MCF 10A (cell line): ENCODE measurements around the gene CATSPERE. TPM values are rescaled to one million over a fixed set of nuclear protein-coding genes. Genes with fewer than 3 reads are reported as not detected.
"Not testable (repeated sequence)": the region's sequence is repeated elsewhere in the genome, so short reads cannot be mapped to it uniquely, and the experiment has no call there.

Experiments used
- BruUV-seq: library from RNA; stranded (reverse); fragments of 400-500 nt; replicated peaks from 2 replicates; lab custom pipeline; 2021; lab: Mats Ljungman, UMichigan
- CTCF ChIA-PET: fragments of 300-600 bp; sonication (Branson Sonifier 250); formaldehyde crosslinking; extraction: SDS; loops from one replicate; lab custom pipeline; 2021; ENCODE audit warnings: antibody characterized with exemption, inconsistent platforms; lab: Yijun Ruan, JAX
- POLR2A ChIA-PET: fragments of 300-600, 350-650 bp; sonication (Branson Sonifier 250); formaldehyde crosslinking; extraction: SDS; loops from one replicate; lab custom pipeline; 2020; ENCODE audit warnings: antibody characterized with exemption, inconsistent platforms; lab: Yijun Ruan, JAX
- DNase-seq: peaks from one replicate; pipeline ENCODE4 v3.0.0-alpha.2; 2018; ENCODE audit not compliant: unreplicated experiment
- H3K27ac Mint-ChIP-seq: one replicate; pipeline ENCODE4 v1.8.0; 2022; ENCODE audit warnings: mild to moderate bottlenecking, low read depth, mixed read lengths; ENCODE audit not compliant: unreplicated experiment
- H3K27me3 Mint-ChIP-seq: one replicate; pipeline ENCODE4 v1.8.0; 2022; ENCODE audit warnings: mixed read lengths; ENCODE audit not compliant: insufficient read depth, unreplicated experiment
- H3K36me3 Mint-ChIP-seq: one replicate; pipeline ENCODE4 v1.8.0; 2022; ENCODE audit warnings: mild to moderate bottlenecking, moderate library complexity, mixed read lengths; ENCODE audit not compliant: insufficient read depth, unreplicated experiment
- H3K4me1 Mint-ChIP-seq: one replicate; pipeline ENCODE4 v1.8.0; 2022; ENCODE audit warnings: mixed read lengths; ENCODE audit not compliant: insufficient read depth, unreplicated experiment
- H3K4me3 Mint-ChIP-seq: one replicate; pipeline ENCODE4 v1.8.0; 2022; ENCODE audit warnings: mild to moderate bottlenecking, moderate library complexity, mixed read lengths; ENCODE audit not compliant: unreplicated experiment
- H3K9me3 Mint-ChIP-seq: one replicate; pipeline ENCODE4 v1.8.0; 2022; ENCODE audit warnings: mixed read lengths; ENCODE audit not compliant: unreplicated experiment
- CTCF ChIP-seq: fragments of 200-600 bp; IDR thresholded peaks from one replicate; pipeline ENCODE4 v1.8.0; 2022; ENCODE audit warnings: antibody characterized with exemption, mild to moderate bottlenecking; ENCODE audit not compliant: unreplicated experiment
- intact Hi-C: fragments of 100-400 bp; cut with micrococcal nuclease; formaldehyde crosslinking; loops from 2 replicates; pipeline ENCODE4 v1.14.1; 2022
- total RNA-seq: library from RNA; stranded (reverse); gene quantifications from 2 replicates; pipeline ENCODE4 v1.2.3, GENCODE V29; 2022

Gene CATSPERE
- total RNA-seq, 1 experiment from 2014 or later: 2.1 TPM

- ChIA-PET CTCF (interaction anchor here (0.6 kb wide), 1 partner anchor 771 kb away, joined by 3 read pairs; no protein-coding TSS in a partner anchor), POLR2A (interaction anchor here (0.7 kb wide), 1 partner anchor 613 kb away, joined by 3 read pairs; no protein-coding TSS in a partner anchor)
- TF ChIP-seq CTCF: no peak
- Mint-ChIP-seq H3K4me3 (no peak overlapping the region), H3K27me3 (no peaks in the 10 kb centered on the region), H3K36me3 (peaks cover 6% of the 10 kb centered on the region), H3K9me3 (no peaks in the 10 kb centered on the region), H3K27ac (no peak overlapping the region), H3K4me1 (no peaks in the 10 kb centered on the region)
- intact Hi-C loops: no loop called here
- BruUV-seq: no TSS peak
- no peak for DNase-seq
These were observed 12.1 kb downstream of the CATSPERE start for GRCh38 chr1:244473059-244473605.

GRCh38 chr1:244484971-244485370, 23.9 kb downstream of the CATSPERE start:
- H3K9me3 Mint-ChIP-seq, H3K4me3 Mint-ChIP-seq, H3K36me3 Mint-ChIP-seq, H3K27ac Mint-ChIP-seq, POLR2A ChIA-PET, DNase-seq, intact Hi-C loops, H3K4me1 Mint-ChIP-seq, BruUV-seq, H3K27me3 Mint-ChIP-seq: not testable (repeated sequence)
- CTCF ChIA-PET: interaction anchor here (0.6 to 0.7 kb wide), 2 partner anchors 57 to 460 kb away, joined by 3 read pairs; no protein-coding TSS in a partner anchor

- Mint-ChIP-seq H3K36me3 (no peaks in the 10 kb centered on the region), H3K4me1 (peaks cover 5% of the 10 kb centered on the region), H3K4me3 (no peak overlapping the region), H3K27me3 (no peaks in the 10 kb centered on the region), H3K9me3 (no peaks in the 10 kb centered on the region), H3K27ac (no peak overlapping the region)
- ChIA-PET CTCF (interaction anchor here (1.0 to 1.3 kb wide), 2 partner anchors 14 to 35 kb away, joined by 3 to 5 read pairs; no protein-coding TSS in a partner anchor), POLR2A (no interaction called here)
- no peak for TF ChIP-seq CTCF
- BruUV-seq: no TSS peak
- DNase-seq: no peak
- intact Hi-C loops: no loop called here
These were observed 33.6 kb downstream of the CATSPERE start for GRCh38 chr1:244494653-244495052.

GRCh38 chr1:244496186-244496585, 35.1 kb downstream of the CATSPERE start:
- Mint-ChIP-seq H3K9me3 (peaks cover 6% of the 10 kb centered on the region), H3K27me3 (no peaks in the 10 kb centered on the region)

More at GRCh38 chr1:244496186-244496585, 35.1 kb downstream of the CATSPERE start:
- CTCF ChIA-PET: interaction anchor here (0.7 to 1.2 kb wide), 2 partner anchors 9 to 15 kb away, joined by 4 to 5 read pairs; no protein-coding TSS in a partner anchor
- no peak overlapping the region for H3K27ac Mint-ChIP-seq
- no peaks in the 10 kb centered on the region for H3K36me3 Mint-ChIP-seq
- peaks cover 5% of the 10 kb centered on the region for H3K4me1 Mint-ChIP-seq
- DNase-seq: peak; percentile 49
- no peak overlapping the region for H3K4me3 Mint-ChIP-seq
- no TSS peak for BruUV-seq
- TF ChIP-seq CTCF: no peak
- POLR2A ChIA-PET: interaction anchor here (0.6 kb wide), 1 partner anchor 243 kb away, joined by 3 read pairs; no protein-coding TSS in a partner anchor
- intact Hi-C loops: no loop called here
